Heart left ventricle (tissue), 16 donors: Measurements from ENCODE around the gene UCHL1. TPM values are rescaled to one million over a fixed set of nuclear protein-coding genes. Genes with fewer than 3 reads are reported as not detected.

Experiments used
- ATAC-seq, 4 donors: fragments of 200-7000 bp; cut with Tn5 transposase; one replicate each; pipeline ENCODE4 v1.9.1; 2020 to 2022; ENCODE audit warnings: moderate library complexity in 4 of 4, mild to moderate bottlenecking in 3 of 4, moderate number of reproducible peaks in 1 of 4
- DNase-seq, 5 donors: peaks; one replicate each; pipeline ENCODE4 v3.0.0-alpha.2; 2020
- H3K27ac ChIP-seq, 12 donors: fragments of 200-600 bp; sonication (generic) in 4 of 12; one replicate each; pipeline versions ENCODE4 v1.5.0 to v1.8.0; 2016 to 2022; ENCODE audit warnings: mild to moderate bottlenecking in 2 of 12
- H3K27me3 ChIP-seq, 9 donors: fragments of 200-600 bp; sonication (generic) in 2 of 9; one replicate each; pipeline versions ENCODE4 v1.5.1 to v1.8.0; 2016 to 2022; ENCODE audit warnings: mild to moderate bottlenecking in 3 of 9
- H3K36me3 ChIP-seq, 9 donors: fragments of 200-600 bp; sonication (generic) in 2 of 9; one replicate each; pipeline versions ENCODE4 v1.5.0 to v1.8.0; 2018 to 2022; ENCODE audit warnings: mild to moderate bottlenecking in 2 of 9
- H3K4me1 ChIP-seq, 12 donors: fragments of 200-600 bp; sonication (generic) in 4 of 12; one replicate each; pipeline versions ENCODE4 v1.5.0 to v1.8.0; 2016 to 2022; ENCODE audit warnings: mild to moderate bottlenecking in 3 of 12
- H3K4me3 ChIP-seq, 12 donors: fragments of 200-600 bp; sonication (generic) in 4 of 12; one replicate each; pipeline versions ENCODE4 v1.5.0 to v1.8.0; 2017 to 2022; ENCODE audit warnings: mild to moderate bottlenecking in 9 of 12, moderate library complexity in 4 of 12
- H3K9me3 ChIP-seq, 12 donors: fragments of 200-600 bp; sonication (generic) in 4 of 12; one replicate each; pipeline versions ENCODE4 v1.5.0 to v1.8.0; 2016 to 2022; ENCODE audit warnings: mild to moderate bottlenecking in 1 of 12
- CTCF ChIP-seq, 12 donors: fragments of 200-600 bp; sonication (generic) in 4 of 12; IDR thresholded peaks; one replicate each; pipeline versions ENCODE4 v1.5.0 to v1.8.0; 2018 to 2022; ENCODE audit warnings: antibody characterized with exemption in 12 of 12, mild to moderate bottlenecking in 5 of 12
- POLR2A ChIP-seq, 2 donors: fragments of 450-650 bp; IDR thresholded peaks; one replicate each; pipeline ENCODE4 v1.6.1; 2017; ENCODE audit warnings: antibody characterized with exemption in 2 of 2, mild to moderate bottlenecking in 2 of 2, moderate library complexity in 2 of 2
- WGBS, 4 donors: extraction: QIAGEN DNeasy Blood & Tissue Kit in 2 of 4; methylation state at CpG; one replicate each; pipeline versions ENCODE4 v1.1.5 to v1.1.7; 2013 to 2018; 5-methylcytosine and 5-hydroxymethylcytosine counted together
- intact Hi-C, 10 donors: fragments of 100-400 bp; cut with DNase I; formaldehyde crosslinking; loops; one replicate each; pipeline versions ENCODE4 v1.11.1 to v1.14.2; 2022
- polyA plus RNA-seq, 2 donors: library from polyadenylated mRNA; stranded (reverse); fragments of 200-250 nt; gene quantifications; one replicate each; pipeline ENCODE4 v1.2.3, GENCODE V29; 2013
- total RNA-seq, 9 donors: library from RNA; depleted of rRNA in 2 of 9; stranded (reverse); fragments of >200 nt in 2 of 9; fragmentation: NEBNext Ultra II Directional in 3 of 9; extraction: Animal tissue kit (Norgen Biotek cat#: 25700) in 3 of 9; gene quantifications; one replicate each; pipeline versions ENCODE4 v1.1.0 to v1.2.4, GENCODE V29; 2016 to 2023
- donor health status: ischemic (EF 13 %, LVEDD 7.1; RV severe dilation, severe dysfunction).
- donor health status: healthy with polysubstance abuse.
- donor health status: DM: no; HTN: yes; CAD: no.
- donor health status: DM: no; HTN: no; CAD: no.
- donor health status: ischemic (EF 25% LVEDD 6.9; RV normal size, moderate dysfunction).
- donor health status: ischemic (EF 25% LVEDD 5.7; RV mildly dilated, moderate dysfunction).
- donor health status: healthy.
- donor health status: DM: yes; HTN: yes; CAD: no.
- donor health status: ischemic (EF 35%, LVEDD 5.7; RV mildly dilated, moderate dysfunction).
- donor health status: nonischemic (EF 11% LVEDD 7.7; RV severe dilation, severe dysfunction).
- donor health status: DM: yes; HTN: yes; CAD: no.
- donor health status: PGD.
- donor health status: ischemic (EF 29% LVEDD 5.4; RV normal size, mild dysfunction).
- donor health status: nonischemic (EF 23%, LVEDD 6.1; RV moderate dilation, normal function).

UCHL1 gene
- total and polyA plus RNA-seq, 11 donors = 2.8 to 81.8 (median 17.7) TPM

GRCh38 chr4:41290479-41290878 is 33.8 kb downstream of the UCHL1 start:
- DNase-seq (peak in 4 of 5 donors; percentile 39 to 68 (median 52)), ATAC-seq (peak; percentile 58 to 93 (median 79))
- Histone ChIP-seq H3K4me3 (no peak overlapping the region), H3K9me3 (peaks cover 0 to 19% (median 0%) of the 10 kb centered on the region in 12 donors), H3K27me3 (no peaks in the 10 kb centered on the region), H3K27ac (peak overlapping the region in 8 of 12 donors; percentile 26 to 63 (median 44)), H3K4me1 (peaks cover 0 to 5% (median 0%) of the 10 kb centered on the region in 12 donors), H3K36me3 (no peaks in the 10 kb centered on the region)
- TF ChIP-seq CTCF (IDR thresholded peaks at IDR 0.05) (no peak), POLR2A (IDR thresholded peaks at IDR 0.05) (no peak)
- 40 to 68% (median 53%) methylated on average over 4 of the region's 4 CpGs for WGBS, 4 donors
- intact Hi-C loops = loop anchor here in 3 of 10 donors (5.0 to 10.0 kb wide), 4 partner anchors 72 to 362 kb away; partner anchors contain the start of gene LIMCH1 (in 1 of the 3)

- no peaks in the 10 kb centered on the region for H3K27me3 ChIP-seq
- H3K4me3 ChIP-seq = no peak overlapping the region
- H3K27ac ChIP-seq = no peak overlapping the region
- WGBS, 4 donors = 93 to 100% (median 96%) methylated on average over 7 of the region's 7 CpGs
- peaks cover 0 to 12% (median 0%) of the 10 kb centered on the region in 12 donors for H3K9me3 ChIP-seq
- TF ChIP-seq POLR2A (IDR thresholded peaks at IDR 0.05) (no peak), CTCF (IDR thresholded peaks at IDR 0.05) (no peak)
- ATAC-seq = no peak
- intact Hi-C loops = loop anchor here in 3 of 10 donors (5.0 to 10.0 kb wide), 4 partner anchors 68 to 358 kb away; partner anchors contain the start of gene LIMCH1 (in 1 of the 3)
- DNase-seq = no peak
- H3K4me1 ChIP-seq = peaks cover 0 to 13% (median 0%) of the 10 kb centered on the region in 12 donors
- no peaks in the 10 kb centered on the region for H3K36me3 ChIP-seq
Observed at GRCh38 chr4:41294445-41295062, 37.8 kb downstream of the UCHL1 start.

- H3K27ac ChIP-seq = no peak overlapping the region
- H3K36me3 ChIP-seq = no peaks in the 10 kb centered on the region
- no peak overlapping the region for H3K4me3 ChIP-seq
- TF ChIP-seq POLR2A (IDR thresholded peaks at IDR 0.05) = no peak
- no peak for TF ChIP-seq CTCF (IDR thresholded peaks at IDR 0.05)
- intact Hi-C loops = loop anchor here in 1 of 10 donors (10.0 kb wide), 1 partner anchor 238 kb away; the partner anchor contains the start of gene LIMCH1
- no peak for DNase-seq
- 63 to 81% (median 69%) methylated on average over 1 of the region's 1 CpG for WGBS, 4 donors
- H3K4me1 ChIP-seq = peaks cover 0 to 13% (median 0%) of the 10 kb centered on the region in 12 donors
- ATAC-seq = no peak
- no peaks in the 10 kb centered on the region for H3K27me3 ChIP-seq
- peaks cover 0 to 12% (median 0%) of the 10 kb centered on the region in 12 donors for H3K9me3 ChIP-seq
Observed at GRCh38 chr4:41296995-41297394, 40.3 kb downstream of the UCHL1 start.

- no peak for TF ChIP-seq CTCF (IDR thresholded peaks at IDR 0.05)
- TF ChIP-seq POLR2A (IDR thresholded peaks at IDR 0.05) = no peak
- intact Hi-C loops = loop anchor here in 1 of 10 donors (10.0 kb wide), 1 partner anchor 237 kb away; the partner anchor contains the start of gene LIMCH1
- no peak overlapping the region for H3K27ac ChIP-seq
- peaks cover 0 to 13% (median 0%) of the 10 kb centered on the region in 12 donors for H3K4me1 ChIP-seq
- H3K4me3 ChIP-seq = no peak overlapping the region
- peak in 1 of 4 donors; percentile 52 for ATAC-seq
- no peaks in the 10 kb centered on the region for H3K27me3 ChIP-seq
- H3K9me3 ChIP-seq = peaks cover 0 to 12% (median 0%) of the 10 kb centered on the region in 12 donors
- WGBS, 4 donors = 18 to 40% (median 25%) methylated on average over 2 of the region's 2 CpGs
- H3K36me3 ChIP-seq = no peaks in the 10 kb centered on the region
- DNase-seq = no peak
Observed at GRCh38 chr4:41297832-41298231, 41.1 kb downstream of the UCHL1 start.
